ENCODE data around the gene HNRNPA1. TPM values are rescaled to one million over a fixed set of nuclear protein-coding genes. Genes with fewer than 3 reads are reported as not detected.

Gene HNRNPA1
- total RNA-seq, 4 donors from 2014 or later = 246 to 840 (median 399) TPM

GRCh38 chr12:54292931-54293241, 12.4 kb downstream of the HNRNPA1 start:
- H3K4me3 ChIP-seq (ENCODE audit: low read depth, poor library complexity, severe bottlenecking) = no peak overlapping the region
- WGBS, 2 donors = 95% methylated on average over 7 of the region's 7 CpGs
- TF ChIP-seq, protein P1, sequence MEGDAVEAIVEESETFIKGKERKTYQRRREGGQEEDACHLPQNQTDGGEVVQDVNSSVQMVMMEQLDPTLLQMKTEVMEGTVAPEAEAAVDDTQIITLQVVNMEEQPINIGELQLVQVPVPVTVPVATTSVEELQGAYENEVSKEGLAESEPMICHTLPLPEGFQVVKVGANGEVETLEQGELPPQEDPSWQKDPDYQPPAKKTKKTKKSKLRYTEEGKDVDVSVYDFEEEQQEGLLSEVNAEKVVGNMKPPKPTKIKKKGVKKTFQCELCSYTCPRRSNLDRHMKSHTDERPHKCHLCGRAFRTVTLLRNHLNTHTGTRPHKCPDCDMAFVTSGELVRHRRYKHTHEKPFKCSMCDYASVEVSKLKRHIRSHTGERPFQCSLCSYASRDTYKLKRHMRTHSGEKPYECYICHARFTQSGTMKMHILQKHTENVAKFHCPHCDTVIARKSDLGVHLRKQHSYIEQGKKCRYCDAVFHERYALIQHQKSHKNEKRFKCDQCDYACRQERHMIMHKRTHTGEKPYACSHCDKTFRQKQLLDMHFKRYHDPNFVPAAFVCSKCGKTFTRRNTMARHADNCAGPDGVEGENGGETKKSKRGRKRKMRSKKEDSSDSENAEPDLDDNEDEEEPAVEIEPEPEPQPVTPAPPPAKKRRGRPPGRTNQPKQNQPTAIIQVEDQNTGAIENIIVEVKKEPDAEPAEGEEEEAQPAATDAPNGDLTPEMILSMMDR (IDR thresholded peaks at IDR 0.05) = no peak
- TF ChIP-seq POLR2A (IDR thresholded peaks at IDR 0.05) = no peak
- DNase-seq (ENCODE audit: low spot score in 2 of 2) = peak in 1 of 2 donors; percentile 69
- intact Hi-C loops (cut with DNase I; ENCODE audit: low total_unique reads) = no loop called here

- H3K4me3 ChIP-seq (ENCODE audit: low read depth, poor library complexity, severe bottlenecking) = no peak overlapping the region
- 68 to 71% methylated on average over 9 of the region's 9 CpGs for WGBS, 2 donors
- intact Hi-C loops (cut with DNase I; ENCODE audit: low total_unique reads) = no loop called here
- peak in 1 of 2 donors; percentile 88 for DNase-seq (ENCODE audit: low spot score in 2 of 2)
- TF ChIP-seq POLR2A (IDR thresholded peaks at IDR 0.05) = no peak
- TF ChIP-seq, protein P1 (IDR thresholded peaks at IDR 0.05) = peak in 1 of 3 donors; percentile 75
Observed at GRCh38 chr12:54294152-54294952, 13.8 kb downstream of the HNRNPA1 start.

DNA sequence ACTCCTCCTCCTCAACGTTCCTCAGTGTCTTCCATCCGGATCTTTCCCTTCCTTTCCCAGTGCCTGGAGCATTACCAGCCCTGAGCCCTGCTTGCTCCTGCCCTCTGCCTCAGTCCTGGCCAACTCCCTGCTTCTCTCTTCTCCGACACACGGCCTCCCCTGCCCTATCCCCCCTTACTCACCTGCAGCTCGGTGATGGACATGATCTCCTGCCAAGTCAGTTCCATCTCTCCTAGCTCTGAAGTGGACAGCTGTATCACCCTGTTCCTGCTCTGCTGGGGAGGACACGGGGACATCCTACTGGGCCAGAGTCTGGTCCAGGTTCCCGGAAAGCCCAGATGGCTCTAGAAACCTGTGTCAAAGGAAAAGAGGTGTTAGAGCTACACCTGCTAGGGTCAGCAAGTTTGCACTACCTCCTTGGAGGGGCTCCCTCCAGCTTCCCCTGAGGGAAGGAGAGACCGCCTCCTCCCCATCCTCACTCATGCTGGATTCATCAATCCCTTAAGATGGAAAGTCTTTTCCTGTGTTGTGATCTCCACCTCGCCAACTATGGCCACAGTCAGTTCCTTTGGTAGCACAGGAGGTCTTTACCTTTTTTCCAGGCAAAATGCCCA, 14.5 kb downstream of the HNRNPA1 start:
- intact Hi-C loops (cut with DNase I; ENCODE audit: low total_unique reads) = no loop called here
- TF ChIP-seq POLR2A (IDR thresholded peaks at IDR 0.05) = no peak
- TF ChIP-seq, protein P1 (IDR thresholded peaks at IDR 0.05) = no peak
- H3K4me3 ChIP-seq (ENCODE audit: low read depth, poor library complexity, severe bottlenecking) = no peak overlapping the region
- WGBS, 2 donors = 85 to 87% methylated on average over 9 of the region's 9 CpGs
- peak in 1 of 2 donors; percentile 58 for DNase-seq (ENCODE audit: low spot score in 2 of 2)

GRCh38 chr12:54296393-54297099, 16.0 kb downstream of the HNRNPA1 start:
- DNase-seq (ENCODE audit: low spot score in 2 of 2) = peak in 1 of 2 donors; percentile 29
- H3K4me3 ChIP-seq (ENCODE audit: low read depth, poor library complexity, severe bottlenecking) = no peak overlapping the region
- intact Hi-C loops (cut with DNase I; ENCODE audit: low total_unique reads) = no loop called here
- TF ChIP-seq, protein P1 (IDR thresholded peaks at IDR 0.05) = no peak
- TF ChIP-seq POLR2A (IDR thresholded peaks at IDR 0.05) = no peak
- WGBS, 2 donors = 81 to 82% methylated on average over 5 of the region's 5 CpGs

DNA sequence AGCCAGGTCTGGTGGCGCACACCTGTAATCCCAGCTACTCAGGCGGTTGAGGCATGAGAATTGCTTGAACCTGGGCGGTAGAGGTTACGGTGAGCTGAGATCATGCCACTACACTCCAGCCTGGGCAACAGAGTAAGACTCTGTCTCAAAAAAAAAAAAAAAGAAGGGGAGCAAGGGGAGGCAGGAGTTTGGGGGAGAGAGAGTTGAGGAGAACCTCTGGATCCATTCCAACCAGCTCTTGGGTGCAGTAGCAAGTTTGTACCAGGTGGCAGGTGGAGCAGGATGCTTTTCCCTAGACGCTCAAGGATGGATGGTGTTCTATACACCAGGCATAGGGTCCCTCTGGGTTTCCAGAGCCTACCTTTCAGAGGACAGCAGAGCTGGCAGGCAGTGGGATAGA, 18.4 kb downstream of the HNRNPA1 start:
- no peak for TF ChIP-seq POLR2A (IDR thresholded peaks at IDR 0.05)
- TF ChIP-seq, protein P1 (IDR thresholded peaks at IDR 0.05) = no peak
- no peak overlapping the region for H3K4me3 ChIP-seq (ENCODE audit: low read depth, poor library complexity, severe bottlenecking)
- intact Hi-C loops (cut with DNase I; ENCODE audit: low total_unique reads) = no loop called here
- 73 to 90% methylated on average over 5 of the region's 5 CpGs for WGBS, 2 donors
- DNase-seq (ENCODE audit: low spot score in 2 of 2) = peak in 1 of 2 donors; percentile 18
